Measurements from ENCODE around the gene PTPRD. TPM values are rescaled to one million over a fixed set of nuclear protein-coding genes. Genes with fewer than 3 reads are reported as not detected.

PTPRD gene
- total RNA-seq, 1 donor from 2014 or later = 109 TPM

DNA sequence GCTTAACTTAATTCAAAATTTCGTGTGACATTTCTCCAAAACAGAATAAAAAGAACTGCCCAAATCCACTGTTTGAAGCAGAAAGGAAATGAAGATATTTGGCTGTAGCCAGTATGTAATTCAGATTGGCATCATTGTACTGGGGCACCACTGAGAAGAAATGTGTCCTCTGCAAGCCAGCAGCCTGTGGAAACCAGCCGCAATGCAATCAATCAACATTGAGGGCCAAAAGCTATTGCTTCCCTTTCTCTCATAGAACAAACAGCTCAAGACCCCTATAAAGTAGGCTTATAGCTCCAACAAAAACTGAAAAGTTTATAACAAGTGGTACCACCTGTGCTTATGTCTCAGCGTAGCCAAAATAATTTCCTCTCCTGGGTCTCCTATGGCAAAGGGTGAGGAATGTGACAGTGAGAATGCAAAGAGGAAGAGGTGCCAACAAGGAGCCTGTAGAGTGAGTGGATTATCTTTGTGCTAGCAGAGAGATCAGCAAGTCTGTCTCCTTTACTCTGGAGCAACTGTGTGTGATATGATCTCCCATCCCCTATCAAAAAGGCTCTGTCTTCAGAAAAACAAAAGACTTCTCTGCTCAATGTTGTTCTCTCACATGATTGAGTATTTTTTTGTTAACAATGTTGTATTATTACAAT is 1740.9 kb downstream of the PTPRD start:
- DNase-seq (ENCODE audit: low spot score in 2 of 2, unreplicated experiment in 2 of 2) = no peak

DNA sequence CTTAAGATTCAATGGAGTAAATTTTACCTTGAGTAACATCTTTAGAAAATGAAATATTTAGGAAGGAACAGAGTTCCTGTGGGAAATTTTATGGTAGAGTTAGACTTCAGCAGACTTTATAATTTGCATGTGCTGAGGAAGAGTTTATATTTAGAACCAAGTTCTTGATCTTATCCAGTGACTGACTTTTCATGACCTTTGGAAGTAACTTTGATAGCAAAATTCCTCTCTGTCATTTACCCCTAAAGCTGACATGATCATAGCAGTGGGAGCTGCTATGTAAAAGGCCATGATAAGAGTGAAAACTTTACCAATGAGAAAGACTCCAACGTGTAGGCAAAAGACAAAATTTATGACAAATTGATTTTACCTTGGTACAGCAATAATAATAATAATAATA is 1741.4 kb downstream of the PTPRD start:
- peaks cover 17% of the 10 kb centered on the region for H3K4me1 Mint-ChIP-seq
- peaks cover 4% of the 10 kb centered on the region for H3K9me3 Mint-ChIP-seq
- H3K27ac Mint-ChIP-seq = no peak overlapping the region
- H3K27me3 Mint-ChIP-seq (ENCODE audit: low read depth) = peaks cover 4% of the 10 kb centered on the region
- TF ChIP-seq, protein P1, sequence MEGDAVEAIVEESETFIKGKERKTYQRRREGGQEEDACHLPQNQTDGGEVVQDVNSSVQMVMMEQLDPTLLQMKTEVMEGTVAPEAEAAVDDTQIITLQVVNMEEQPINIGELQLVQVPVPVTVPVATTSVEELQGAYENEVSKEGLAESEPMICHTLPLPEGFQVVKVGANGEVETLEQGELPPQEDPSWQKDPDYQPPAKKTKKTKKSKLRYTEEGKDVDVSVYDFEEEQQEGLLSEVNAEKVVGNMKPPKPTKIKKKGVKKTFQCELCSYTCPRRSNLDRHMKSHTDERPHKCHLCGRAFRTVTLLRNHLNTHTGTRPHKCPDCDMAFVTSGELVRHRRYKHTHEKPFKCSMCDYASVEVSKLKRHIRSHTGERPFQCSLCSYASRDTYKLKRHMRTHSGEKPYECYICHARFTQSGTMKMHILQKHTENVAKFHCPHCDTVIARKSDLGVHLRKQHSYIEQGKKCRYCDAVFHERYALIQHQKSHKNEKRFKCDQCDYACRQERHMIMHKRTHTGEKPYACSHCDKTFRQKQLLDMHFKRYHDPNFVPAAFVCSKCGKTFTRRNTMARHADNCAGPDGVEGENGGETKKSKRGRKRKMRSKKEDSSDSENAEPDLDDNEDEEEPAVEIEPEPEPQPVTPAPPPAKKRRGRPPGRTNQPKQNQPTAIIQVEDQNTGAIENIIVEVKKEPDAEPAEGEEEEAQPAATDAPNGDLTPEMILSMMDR (IDR thresholded peaks at IDR 0.05; ENCODE audit: unreplicated experiment) = no peak
- no peaks in the 10 kb centered on the region for H3K36me3 Mint-ChIP-seq
- no peak for DNase-seq (ENCODE audit: low spot score in 2 of 2, unreplicated experiment in 2 of 2)
- no peak overlapping the region for H3K4me3 Mint-ChIP-seq

More for the DNA sequence above, 1740.9 kb downstream of the PTPRD start:
- H3K27ac Mint-ChIP-seq = no peak overlapping the region
- peaks cover 17% of the 10 kb centered on the region for H3K4me1 Mint-ChIP-seq
- no peaks in the 10 kb centered on the region for H3K36me3 Mint-ChIP-seq
- peaks cover 4% of the 10 kb centered on the region for H3K9me3 Mint-ChIP-seq
- TF ChIP-seq, protein P1 (IDR thresholded peaks at IDR 0.05; ENCODE audit: unreplicated experiment) = no peak
- H3K4me3 Mint-ChIP-seq = no peak overlapping the region
- H3K27me3 Mint-ChIP-seq (ENCODE audit: low read depth) = peaks cover 4% of the 10 kb centered on the region

DNA sequence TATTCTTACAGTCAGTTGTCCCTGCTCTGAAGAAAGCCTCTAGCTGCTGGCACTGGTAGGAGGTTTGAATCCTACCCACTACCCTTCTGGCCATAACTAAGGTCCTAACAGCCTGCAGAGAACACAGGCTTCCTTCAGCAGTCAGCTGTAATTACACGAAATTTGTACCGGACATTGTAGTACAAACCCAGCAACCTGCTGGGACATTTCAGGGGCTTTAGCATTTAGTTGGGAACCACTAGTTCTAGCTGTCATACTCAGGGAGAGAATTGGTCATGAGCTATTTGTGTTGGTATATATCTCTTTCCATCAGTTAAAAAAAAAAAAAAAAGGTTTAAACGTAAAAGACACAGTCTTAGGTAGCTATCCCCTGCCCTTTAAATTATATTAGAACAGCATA is 1743.0 kb downstream of the PTPRD start:
- H3K9me3 Mint-ChIP-seq = peaks cover 3% of the 10 kb centered on the region
- no peak overlapping the region for H3K27ac Mint-ChIP-seq
- H3K4me3 Mint-ChIP-seq = no peak overlapping the region
- H3K4me1 Mint-ChIP-seq = peaks cover 15% of the 10 kb centered on the region
- TF ChIP-seq, protein P1 (IDR thresholded peaks at IDR 0.05; ENCODE audit: unreplicated experiment) = no peak
- H3K36me3 Mint-ChIP-seq = no peaks in the 10 kb centered on the region
- H3K27me3 Mint-ChIP-seq (ENCODE audit: low read depth) = peaks cover 4% of the 10 kb centered on the region
- DNase-seq (ENCODE audit: low spot score in 2 of 2, unreplicated experiment in 2 of 2) = no peak

DNA sequence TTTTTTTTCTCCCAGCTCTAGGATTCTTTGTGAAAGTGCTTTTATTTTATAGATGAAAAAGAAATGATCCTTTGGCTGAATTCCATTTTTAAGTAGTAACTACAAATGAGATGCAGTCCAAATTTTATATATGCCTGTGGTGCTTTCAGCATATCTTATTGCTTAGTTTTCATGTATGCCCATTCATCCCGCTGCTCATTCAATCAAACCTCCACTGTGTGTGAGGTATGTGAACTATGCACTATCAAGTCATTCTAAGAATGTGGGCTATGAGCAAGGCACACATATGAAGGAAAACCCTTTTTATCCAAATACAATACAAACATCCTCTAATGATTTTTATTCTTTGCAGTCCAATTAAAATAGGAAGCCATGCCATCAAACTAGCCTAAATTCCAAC is 1744.2 kb downstream of the PTPRD start:
- Mint-ChIP-seq H3K27me3 (ENCODE audit: low read depth) (peaks cover 4% of the 10 kb centered on the region), H3K9me3 (no peaks in the 10 kb centered on the region), H3K4me1 (peaks cover 27% of the 10 kb centered on the region), H3K36me3 (no peaks in the 10 kb centered on the region), H3K4me3 (no peak overlapping the region), H3K27ac (peak overlapping the region; percentile 22)
- DNase-seq (ENCODE audit: low spot score in 2 of 2, unreplicated experiment in 2 of 2) = no peak
- TF ChIP-seq, protein P1 (IDR thresholded peaks at IDR 0.05; ENCODE audit: unreplicated experiment) = no peak

DNA sequence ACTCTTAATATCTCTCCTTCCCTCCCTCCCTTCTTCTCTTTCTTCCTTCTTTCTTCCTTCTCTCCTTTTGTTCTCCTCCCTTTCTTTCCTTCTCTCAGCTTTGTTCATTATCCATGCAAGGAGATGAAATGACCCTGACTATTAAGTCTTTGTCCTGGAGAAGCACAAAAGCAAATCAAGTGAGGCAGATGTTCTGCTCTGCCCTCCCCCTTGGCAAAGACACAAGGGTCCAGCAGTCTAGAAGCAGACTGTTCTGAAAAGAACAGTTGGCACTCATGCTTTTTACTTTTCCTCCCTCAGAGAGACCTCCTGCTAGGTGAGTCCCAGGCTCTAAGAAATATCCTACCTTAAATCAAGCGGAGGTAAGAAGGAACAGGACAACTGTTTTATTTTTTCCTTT is 1745.7 kb downstream of the PTPRD start:
- no peak for DNase-seq (ENCODE audit: low spot score in 2 of 2, unreplicated experiment in 2 of 2)
- Mint-ChIP-seq H3K4me1 (peaks cover 30% of the 10 kb centered on the region), H3K27ac (no peak overlapping the region), H3K36me3 (no peaks in the 10 kb centered on the region), H3K9me3 (no peaks in the 10 kb centered on the region), H3K4me3 (no peak overlapping the region), H3K27me3 (ENCODE audit: low read depth) (no peaks in the 10 kb centered on the region)
- TF ChIP-seq, protein P1 (IDR thresholded peaks at IDR 0.05; ENCODE audit: unreplicated experiment) = no peak

DNA sequence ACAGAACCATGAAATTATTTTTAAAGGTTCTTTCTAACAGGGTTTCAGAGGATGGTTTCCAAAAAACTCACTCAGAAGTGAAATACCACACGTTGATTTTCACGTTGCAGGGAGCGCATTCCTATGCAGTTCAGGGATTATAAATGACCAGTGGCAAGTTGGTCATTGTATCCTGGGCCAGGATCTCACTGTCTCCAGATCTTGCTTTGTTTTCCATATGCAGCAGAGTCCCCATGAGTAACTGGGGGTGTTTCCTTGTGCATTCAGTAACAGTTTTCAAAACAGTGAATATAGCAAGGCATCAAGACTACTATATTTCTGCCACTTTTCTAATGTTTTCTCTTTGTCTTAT is 1748.3 kb downstream of the PTPRD start:
- Mint-ChIP-seq H3K4me3 (no peak overlapping the region), H3K4me1 (peaks cover 36% of the 10 kb centered on the region), H3K27me3 (ENCODE audit: low read depth) (peaks cover under 1% of the 10 kb centered on the region), H3K9me3 (no peaks in the 10 kb centered on the region), H3K36me3 (no peaks in the 10 kb centered on the region), H3K27ac (peak overlapping the region; percentile 37)
- no peak for DNase-seq (ENCODE audit: low spot score in 2 of 2, unreplicated experiment in 2 of 2)
- TF ChIP-seq, protein P1 (IDR thresholded peaks at IDR 0.05; ENCODE audit: unreplicated experiment) = no peak

All from mesothelial cell of epicardium (in vitro differentiated cells).